Measurements from ENCODE around the gene VASH1.
A peak's percentile ranks its signal among the peaks of the same experiment; 100 is the strongest.

Gene VASH1

GRCh38 chr14:76742966-76743365 lies 18.3 kb upstream of the VASH1 start:
- DNase-seq (ENCODE audit: low spot score) = peak; percentile 59

- DNase-seq (ENCODE audit: low spot score) = peak; percentile 92
These were observed 8.5 kb upstream of the VASH1 start for GRCh38 chr14:76752744-76753143.

- DNase-seq (ENCODE audit: low spot score) = no peak
These were observed 7.6 kb upstream of the VASH1 start for GRCh38 chr14:76753541-76754198.

GRCh38 chr14:76754586-76754985 lies 6.7 kb upstream of the VASH1 start:
- no peak for DNase-seq (ENCODE audit: low spot score)

- DNase-seq (ENCODE audit: low spot score) = no peak
These were observed 5.5 kb upstream of the VASH1 start for GRCh38 chr14:76755610-76756370.

- no peak for DNase-seq (ENCODE audit: low spot score)
These were observed 4.9 kb upstream of the VASH1 start for GRCh38 chr14:76756371-76756750.

GRCh38 chr14:76759589-76759988 lies 1.7 kb upstream of the VASH1 start:
- no peak for DNase-seq (ENCODE audit: low spot score)

- no peak for DNase-seq (ENCODE audit: low spot score)
These were observed 735 bp upstream of the VASH1 start for GRCh38 chr14:76760331-76761135.

GRCh38 chr14:76761960-76762410 lies 717 bp downstream of the VASH1 start:
- DNase-seq (ENCODE audit: low spot score) = no peak

- DNase-seq (ENCODE audit: low spot score) = no peak
These were observed 1.3 kb downstream of the VASH1 start for GRCh38 chr14:76762411-76763095.

GRCh38 chr14:76763096-76764041 lies 2.1 kb downstream of the VASH1 start:
- DNase-seq (ENCODE audit: low spot score) = peak; percentile 94

GRCh38 chr14:76765461-76765931 lies 4.2 kb downstream of the VASH1 start:
- DNase-seq (ENCODE audit: low spot score) = no peak

GRCh38 chr14:76767681-76768656 lies 6.7 kb downstream of the VASH1 start:
- DNase-seq (ENCODE audit: low spot score) = peak; percentile 84

GRCh38 chr14:76768671-76769500 lies 7.6 kb downstream of the VASH1 start:
- no peak for DNase-seq (ENCODE audit: low spot score)

GRCh38 chr14:76769636-76770292 lies 8.5 kb downstream of the VASH1 start:
- DNase-seq (ENCODE audit: low spot score) = no peak

GRCh38 chr14:76770521-76771436 lies 9.5 kb downstream of the VASH1 start:
- DNase-seq (ENCODE audit: low spot score) = no peak

- no peak for DNase-seq (ENCODE audit: low spot score)
These were observed 10.2 kb downstream of the VASH1 start for GRCh38 chr14:76771437-76771980.
